GM19468 (cell line): ENCODE data around the gene WASHC2C.
"Not testable (repeated sequence)": the region's sequence is repeated elsewhere in the genome, so short reads cannot be mapped to it uniquely, and the experiment has no call there.

ENCODE experiments used
- ATAC-seq: cut with Tn5 transposase; IDR thresholded peaks from one replicate; pipeline ENCODE4 v1.9.1; 2021; ENCODE audit warnings: mild to moderate bottlenecking, moderate library complexity, moderate number of reproducible peaks; ENCODE audit not compliant: unreplicated experiment; ENCODE audit errors: extremely low read depth

Gene WASHC2C

DNA sequence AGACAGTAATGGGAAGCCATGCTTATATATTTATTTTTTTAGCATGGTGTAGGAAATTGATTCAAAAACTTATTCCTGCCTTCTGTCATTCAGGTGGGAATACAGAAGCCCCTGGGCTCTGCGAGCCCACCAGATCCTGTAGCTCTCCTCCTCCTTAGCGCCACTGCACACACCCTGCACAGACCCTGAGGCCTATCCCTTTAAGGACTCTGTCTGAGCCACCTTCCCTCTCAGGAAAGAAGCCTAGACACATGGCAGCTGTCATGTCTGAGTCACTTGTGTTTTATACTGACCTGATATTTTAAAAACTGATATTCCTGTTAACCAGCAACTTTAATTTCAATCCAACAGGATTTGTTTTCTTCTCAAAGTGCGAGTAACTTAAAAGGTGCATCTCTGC, 36.0 kb downstream of the WASHC2C start:
- not testable (repeated sequence) for ATAC-seq

DNA sequence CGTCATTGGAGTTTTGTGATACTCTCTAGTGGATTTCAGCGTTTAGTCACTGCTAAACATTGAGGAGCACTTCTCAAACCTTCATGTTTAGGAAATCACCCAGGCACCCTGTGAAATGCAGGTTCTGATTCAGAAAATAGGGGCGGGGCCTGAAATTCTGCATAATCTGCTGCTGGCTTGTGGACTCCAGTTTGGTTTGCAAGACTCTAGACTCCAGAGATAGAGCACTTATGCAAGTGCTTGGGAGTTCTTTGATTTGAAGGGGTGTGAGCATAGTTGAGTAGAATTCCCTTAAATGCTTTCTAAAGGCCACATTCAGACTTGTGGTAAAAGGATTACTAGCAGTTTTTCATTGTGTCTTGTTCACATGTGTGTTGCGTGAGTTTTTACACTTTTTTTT, 41.3 kb downstream of the WASHC2C start:
- not testable (repeated sequence) for ATAC-seq

DNA sequence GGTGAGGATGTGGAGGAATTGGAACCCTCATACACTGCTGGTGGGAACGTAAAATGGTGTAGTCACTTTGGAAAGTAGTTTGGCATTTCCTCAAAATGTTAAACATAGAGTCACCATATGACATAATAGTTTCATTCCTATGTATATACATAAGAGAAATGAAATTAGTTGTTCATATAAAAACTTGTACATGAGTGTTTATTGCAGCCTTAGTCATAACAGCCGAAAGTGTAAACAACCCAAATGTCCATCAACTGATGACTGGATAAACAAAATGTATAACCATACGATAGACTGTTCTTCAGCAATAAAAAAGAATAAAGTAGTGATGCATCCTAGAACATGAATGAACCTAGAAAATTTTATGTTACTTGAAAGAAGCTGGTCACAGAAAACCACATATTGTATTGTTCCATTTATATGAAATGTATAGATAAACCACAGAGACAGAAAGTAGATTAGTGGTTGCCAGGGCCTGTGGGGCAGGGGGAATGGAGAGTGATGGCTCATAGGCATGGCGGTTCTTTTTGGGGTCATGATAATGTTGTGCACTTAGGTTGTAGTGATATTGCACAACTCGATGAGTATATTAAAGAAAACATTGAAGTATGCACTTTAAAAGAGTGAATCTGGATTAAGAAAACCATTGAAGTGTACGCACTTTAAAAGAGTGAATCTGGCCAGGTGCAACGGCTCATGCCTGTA, 44.8 kb downstream of the WASHC2C start:
- not testable (repeated sequence) for ATAC-seq

DNA sequence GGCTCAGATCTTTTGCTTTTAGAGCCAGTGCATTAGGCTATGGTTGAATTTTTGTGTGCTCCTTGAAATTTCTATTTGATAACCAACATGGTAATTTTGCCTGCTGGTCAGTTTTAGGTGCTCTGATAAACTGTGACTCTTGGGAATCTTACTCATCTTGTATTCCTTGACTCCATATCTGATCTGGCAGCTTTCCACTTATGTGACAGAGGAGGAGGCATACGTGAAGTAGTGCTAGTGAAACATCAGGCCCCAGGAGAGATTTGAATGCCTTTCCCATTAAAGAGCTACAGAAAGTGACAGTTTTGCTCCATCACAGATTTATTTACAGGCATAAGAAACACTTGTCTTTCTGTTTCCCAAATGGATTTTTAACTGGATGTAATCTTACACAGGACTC, 59.2 kb downstream of the WASHC2C start:
- ATAC-seq = not testable (repeated sequence)

DNA sequence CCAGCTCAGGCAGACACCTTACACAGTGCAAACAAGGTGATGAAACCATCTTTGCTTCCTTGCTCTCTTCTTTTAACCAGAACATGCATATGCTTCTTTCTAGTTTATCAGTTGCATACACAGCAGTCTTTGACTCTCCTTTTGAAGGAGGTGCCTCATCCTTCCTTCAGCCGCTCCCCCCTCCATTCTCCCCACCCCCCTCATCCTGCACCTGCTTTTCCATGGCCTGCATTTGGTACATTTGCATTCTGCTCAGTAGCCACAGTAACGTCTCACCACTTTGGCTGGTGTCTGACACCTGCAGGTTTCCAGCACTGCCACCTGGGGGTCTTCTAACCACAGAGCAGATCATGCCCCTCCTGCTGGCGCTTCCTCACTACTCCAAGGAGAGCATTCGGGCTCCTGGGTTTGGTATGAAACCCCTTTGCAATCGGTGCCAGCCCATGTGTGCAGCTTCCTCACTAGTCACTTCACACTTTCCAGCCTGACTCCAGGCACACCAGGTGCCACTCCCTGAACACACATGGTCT, 60.2 kb downstream of the WASHC2C start:
- ATAC-seq = not testable (repeated sequence)

DNA sequence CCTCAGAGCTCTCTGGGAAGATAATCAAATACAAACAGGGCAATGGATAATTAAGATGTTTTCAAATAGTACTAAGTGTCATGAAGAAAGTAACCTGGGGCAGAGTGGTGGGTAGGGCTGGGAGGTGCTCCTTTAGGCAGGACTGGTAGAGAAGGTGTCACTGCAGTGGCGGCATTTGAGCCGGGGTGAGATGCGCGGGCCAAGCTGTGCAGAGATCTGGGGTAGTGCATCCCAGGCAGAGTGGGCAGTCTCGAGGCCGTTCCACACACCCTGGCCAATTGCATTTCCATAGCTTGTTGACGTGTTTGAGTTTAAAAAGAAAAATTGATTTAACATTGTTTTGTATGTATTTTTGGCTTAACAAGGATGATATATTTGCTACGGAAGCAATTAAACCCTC, 62.9 kb downstream of the WASHC2C start:
- ATAC-seq = not testable (repeated sequence)

DNA sequence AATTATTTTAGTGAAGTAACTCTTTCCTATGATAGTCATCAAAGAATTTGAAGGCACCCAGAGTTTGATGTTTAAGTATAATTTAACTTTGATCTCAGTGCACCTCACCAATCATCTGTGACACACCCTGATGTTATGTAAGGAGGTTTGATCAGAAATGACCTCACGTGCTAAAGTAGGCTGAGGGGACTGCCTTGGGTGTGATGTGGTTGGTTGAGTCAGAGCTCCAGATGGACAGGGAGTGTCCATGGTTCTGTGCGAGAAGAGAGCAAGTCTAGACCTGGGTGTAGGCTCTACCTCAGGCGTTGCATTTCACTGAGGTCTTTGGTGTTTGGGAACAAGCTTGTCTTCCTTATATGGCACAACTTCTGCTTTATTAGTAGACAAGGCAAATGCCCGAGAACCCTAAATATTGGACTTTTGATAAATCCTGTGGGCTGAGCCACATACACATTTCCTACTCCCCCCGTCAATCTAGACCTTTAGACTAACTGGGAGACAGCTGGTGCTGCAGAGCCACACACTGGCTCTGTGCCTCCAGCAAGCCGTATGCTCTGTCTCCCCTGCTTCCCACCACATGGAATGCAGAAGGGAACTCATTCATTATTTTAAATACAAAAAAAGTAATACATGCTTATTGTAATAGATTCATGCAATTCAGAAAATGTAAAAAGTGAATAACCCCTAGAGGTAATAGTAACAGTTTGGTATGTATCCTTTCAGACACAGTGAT, 63.8 kb downstream of the WASHC2C start:
- ATAC-seq = not testable (repeated sequence)

DNA sequence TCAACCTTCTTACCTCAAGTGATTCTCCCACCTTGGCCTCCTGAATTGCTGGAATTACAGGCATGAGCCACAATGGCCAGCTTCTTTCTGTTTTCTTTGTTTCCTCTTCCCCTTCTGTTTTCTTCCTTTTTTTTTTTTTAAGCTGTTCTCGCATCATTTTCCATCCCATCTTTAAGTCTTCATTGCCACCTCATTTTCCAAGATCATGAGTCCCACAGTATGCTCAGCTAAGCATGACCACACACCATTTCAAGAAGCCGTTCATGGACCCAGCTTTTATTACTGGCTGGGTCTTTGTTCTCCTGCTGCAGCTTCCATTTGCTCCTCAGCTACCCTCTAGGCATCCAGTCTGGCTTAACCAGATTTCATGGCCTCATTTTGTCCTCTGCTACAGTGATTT, 67.7 kb downstream of the WASHC2C start:
- ATAC-seq = not testable (repeated sequence)

DNA sequence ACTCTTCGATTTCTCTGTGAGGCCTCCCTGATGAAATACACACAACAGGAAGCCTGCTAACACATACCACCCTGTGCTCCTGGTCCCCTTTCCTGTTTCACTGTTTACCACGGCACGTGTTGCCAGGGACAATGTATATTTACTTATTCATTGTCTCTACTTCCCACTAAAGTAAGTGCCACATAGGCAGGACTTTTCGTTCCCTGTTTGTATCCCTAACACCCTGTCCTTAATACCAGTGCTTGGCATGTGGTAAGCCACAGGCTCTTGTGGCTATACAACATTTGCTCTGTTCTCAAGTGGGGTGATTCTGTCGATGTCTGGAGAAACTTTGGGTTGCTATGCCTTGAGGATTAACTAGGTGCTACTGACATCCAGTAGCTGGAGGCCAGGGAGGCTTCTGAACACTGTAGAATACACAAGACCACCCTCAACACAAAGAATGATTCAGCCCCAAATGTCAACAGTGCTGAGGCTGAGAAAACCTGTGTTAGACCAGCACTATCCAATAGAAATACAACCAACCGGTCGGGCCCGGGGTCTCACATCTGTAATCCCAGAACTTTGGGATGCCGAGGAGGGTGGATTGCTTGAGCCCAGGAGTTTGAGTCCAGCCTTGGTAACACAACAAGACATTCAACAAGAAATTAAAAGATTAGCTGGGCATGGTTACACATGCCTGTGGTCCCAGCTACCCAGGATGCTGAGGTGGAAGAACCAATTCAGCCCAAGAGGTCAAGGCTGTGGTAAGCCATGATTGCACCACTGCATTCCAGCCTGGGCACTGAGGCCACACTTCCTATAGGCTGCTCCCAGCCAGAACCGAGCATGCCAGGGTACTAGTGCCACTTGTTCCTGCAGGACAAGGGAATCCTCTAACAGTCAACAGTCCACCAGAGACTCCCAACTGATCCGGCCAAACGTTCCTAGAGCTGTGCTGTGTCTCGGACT, 76.3 kb downstream of the WASHC2C start:
- not testable (repeated sequence) for ATAC-seq

DNA sequence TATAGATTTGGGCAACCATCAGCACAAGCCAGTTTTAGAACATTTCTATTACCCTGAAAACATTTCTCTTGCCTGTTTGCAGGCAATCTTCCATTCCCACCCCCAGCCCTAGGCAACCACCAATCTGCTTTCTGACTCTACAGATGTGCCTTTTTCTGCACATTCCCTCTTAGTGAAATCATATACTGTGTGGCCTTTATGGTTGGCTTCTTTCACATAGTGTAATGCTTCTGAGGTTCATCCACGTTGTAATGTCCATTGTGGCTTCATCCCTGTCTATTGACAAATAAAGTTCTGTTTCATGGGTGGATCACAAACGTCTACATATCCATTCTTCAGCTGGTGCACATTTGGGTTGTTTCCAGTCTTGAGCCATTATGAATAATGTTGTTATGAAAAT, 77.9 kb downstream of the WASHC2C start:
- not testable (repeated sequence) for ATAC-seq

DNA sequence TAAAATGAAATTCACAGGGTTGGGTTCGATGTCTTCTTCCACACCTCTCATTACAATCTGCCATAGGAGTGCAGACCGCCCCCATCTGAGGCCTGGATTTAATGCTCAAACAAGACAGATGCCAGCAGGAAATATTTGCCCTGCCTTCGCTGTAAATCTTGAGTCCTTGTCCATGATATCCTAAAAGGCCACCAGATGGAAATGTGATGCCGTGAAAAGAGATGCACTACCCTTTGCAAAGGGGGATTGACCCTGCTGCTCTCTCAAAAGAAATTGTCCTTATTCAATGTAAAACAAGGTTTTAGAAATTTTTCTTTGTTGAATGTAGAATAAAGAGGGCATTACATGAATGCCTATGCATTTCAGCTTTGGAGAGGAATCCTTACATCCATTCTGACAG, 82.8 kb downstream of the WASHC2C start:
- ATAC-seq = no peak

DNA sequence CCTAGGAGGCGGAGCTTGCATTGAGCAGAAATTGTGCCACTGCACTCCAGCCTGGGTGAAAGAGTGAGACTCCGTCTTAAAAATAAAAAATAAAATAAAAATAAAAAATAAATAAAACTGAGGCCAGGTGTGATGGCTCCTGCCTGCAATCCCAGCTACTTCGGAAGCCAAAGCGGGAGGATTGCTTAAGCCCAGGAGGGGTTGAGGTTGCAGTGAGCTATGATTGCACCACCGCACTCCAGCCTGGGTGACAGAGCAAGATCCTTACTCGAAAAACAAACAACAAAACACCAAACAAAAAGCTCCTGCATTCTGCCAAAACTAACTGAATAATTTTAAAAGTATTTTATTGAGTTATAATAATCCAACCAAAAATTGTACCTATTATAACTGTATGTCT, 84.0 kb downstream of the WASHC2C start:
- ATAC-seq = no peak

DNA sequence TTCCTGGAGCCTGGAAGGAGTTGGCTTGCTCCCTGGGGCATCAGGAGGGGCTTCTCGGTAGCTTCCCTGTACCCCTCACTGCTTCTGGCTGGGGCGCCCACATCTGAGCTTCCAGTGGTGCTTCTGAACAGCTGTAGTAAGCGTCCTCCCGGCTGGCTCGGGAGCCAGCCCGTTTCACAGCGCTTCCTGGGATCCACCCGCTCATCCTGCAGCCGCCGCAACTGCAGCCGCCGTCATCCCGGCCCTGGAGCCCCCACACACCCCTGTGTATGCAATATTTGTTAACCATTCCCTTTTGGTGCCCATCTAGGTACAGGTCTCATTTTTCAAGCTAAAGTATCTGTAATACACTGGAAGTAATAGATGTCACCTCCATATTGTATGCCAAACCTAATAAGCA, 85.9 kb downstream of the WASHC2C start:
- not testable (repeated sequence) for ATAC-seq

DNA sequence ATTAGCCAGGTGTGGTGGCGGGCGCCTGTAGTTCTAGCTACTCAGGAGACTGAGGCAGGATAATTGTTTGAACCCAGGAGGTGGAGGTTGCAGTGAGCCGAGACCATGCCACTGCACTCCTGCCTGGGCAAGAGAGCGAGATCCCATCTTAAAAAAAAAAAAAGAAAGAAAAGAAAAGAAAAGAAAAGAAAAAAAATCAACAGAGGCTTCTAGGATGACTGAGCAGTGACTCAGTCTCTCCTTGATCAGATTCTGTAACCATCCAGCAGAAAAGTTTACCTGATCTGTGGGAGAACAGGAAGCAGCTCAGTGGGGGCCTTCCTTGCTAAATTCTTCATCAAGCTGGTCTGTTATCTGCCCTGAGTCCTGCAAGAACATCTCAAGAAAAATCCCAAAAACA, 87.1 kb downstream of the WASHC2C start:
- not testable (repeated sequence) for ATAC-seq

DNA sequence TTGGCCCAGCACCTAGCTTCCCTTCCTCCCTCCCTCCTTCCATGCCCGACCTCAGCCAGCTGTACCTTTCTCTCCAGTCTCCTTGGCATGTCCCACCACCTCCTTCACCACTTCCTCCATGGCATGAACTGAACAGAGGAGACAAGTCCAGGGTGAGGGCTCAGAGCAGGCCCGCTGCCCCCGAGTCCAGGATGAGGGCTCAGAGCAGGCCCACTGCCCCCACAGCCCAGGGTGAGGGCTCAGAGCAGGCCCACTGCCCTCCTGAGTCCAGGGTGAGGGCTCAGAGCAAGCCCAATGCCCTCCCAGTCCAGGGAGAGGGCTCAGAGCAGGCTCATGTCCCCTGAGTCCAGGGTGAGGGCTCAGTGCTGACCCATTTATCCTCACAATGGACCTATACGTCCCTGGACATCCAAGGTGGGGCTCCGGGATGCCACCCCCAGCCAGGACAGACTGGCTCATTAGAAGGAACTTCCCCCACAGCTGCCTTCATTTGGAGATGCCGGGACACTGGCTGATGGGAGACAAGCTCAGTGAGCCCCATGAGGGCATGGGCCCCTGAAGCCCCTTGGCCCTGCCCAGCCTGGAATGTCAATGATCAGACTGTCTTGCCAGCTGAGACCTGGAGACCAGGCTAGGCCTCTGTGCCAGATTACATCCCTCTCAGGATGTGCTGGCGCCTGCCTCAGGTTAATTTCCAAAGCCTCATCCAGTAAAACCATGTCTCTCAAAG, 90.2 kb downstream of the WASHC2C start:
- ATAC-seq = no peak

DNA sequence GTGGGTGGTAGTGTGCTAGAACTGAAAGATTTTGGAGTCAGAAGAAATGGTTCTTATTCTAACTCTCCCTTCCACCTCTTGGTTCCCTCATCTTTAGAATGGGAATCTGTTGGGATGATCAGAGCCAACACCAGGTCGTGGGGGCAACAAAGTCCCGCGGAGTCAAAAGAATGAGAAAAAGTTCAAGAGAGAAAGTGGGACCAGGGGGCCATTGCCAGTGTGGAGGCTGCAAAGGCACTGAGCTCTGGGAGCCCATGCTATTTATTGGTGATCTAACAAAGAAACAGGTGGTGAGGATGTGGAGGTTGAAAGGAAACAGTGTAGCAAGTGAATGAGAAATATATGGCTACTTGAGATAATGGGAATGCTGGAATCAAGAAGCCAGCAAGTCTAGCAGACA, 90.8 kb downstream of the WASHC2C start:
- ATAC-seq = no peak

DNA sequence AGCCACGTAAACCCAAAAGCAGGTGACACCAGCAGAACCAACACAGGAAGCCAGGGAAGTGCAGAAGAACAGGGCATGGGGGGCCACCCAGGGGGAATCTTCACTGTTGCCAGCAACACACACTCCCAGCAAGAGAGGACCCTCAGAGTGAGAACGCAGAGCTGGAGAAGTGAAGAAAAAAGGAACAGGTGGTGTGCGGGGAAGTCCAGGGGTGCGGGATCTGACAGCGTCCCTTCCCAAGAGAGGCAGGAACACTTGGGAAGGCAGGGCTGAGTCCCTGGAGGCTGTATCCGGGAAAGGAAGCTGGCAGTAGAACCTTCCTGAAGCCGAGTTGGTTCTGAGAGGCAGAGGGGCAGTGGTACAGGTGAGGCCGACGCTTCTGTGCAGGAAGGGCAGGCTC, 92.5 kb downstream of the WASHC2C start:
- ATAC-seq = no peak

DNA sequence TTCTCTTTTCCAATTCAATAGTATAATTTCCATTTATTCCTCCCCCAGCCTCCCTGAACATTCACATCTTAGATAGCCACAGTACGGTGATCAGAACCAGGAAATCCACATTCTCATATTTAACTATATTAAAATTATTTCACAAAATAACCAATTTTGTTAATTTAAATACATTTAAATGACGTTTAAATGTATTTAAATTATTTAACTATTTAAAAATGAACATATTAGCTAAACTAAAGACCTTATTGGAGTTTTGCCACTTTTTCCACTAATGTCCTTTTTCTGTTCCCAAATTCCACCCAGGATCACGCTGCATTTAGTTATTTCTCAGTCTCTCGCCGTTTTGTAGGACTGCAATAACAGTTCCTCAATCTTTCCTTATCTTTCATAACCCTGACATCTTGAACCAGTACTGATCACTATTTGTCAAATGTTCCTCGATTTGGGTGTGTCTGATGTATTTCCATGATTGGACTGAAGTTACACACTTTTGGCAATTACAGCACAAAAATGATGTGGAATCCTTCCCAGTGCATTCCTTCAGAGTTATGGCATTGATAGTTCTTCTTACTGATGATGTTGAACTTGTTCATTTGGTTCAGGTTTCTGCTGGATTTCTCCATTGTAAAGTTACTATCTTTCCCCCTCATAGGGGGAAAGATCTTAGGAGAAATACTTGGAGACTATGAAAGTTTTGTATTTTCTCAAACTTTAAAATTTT, 93.2 kb downstream of the WASHC2C start:
- not testable (repeated sequence) for ATAC-seq

DNA sequence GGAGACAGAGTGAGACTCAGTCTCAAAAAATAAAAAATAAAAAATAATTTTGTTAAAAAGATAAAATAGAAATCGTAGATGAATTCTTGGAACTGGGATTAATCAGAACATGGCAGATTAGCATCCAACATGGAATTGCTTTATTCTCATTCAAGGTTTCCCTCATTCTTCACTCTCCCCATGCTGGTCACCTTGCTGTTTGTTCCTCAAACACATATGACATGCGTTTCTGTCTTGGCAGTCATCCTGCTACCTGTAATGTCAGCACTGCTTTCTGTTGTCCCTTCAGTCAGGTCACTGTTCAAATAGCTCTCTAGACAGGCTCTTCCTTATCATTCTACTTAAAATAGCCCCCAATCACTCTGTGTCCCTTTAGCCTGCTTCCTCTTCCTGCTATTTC, 95.9 kb downstream of the WASHC2C start:
- ATAC-seq = not testable (repeated sequence)
